Bronchial epithelial cell (primary cell): ENCODE data around the gene PRIMA1. TPM values are rescaled to one million over a fixed set of nuclear protein-coding genes. Genes with fewer than 3 reads are reported as not detected.

Source experiments
- DNase-seq: peaks from one replicate; pipeline ENCODE4 v3.0.0-alpha.2; 2010; ENCODE audit warnings: low read depth
- FAIRE-seq: peaks from 2 replicates; lab custom pipeline; 2011; peaks lifted over from hg19 to GRCh38; lab: Jason Lieb, UNC
- H3K27me3 ChIP-seq: 2 replicates; pipeline ENCODE4 v1.5.1; 2011; ENCODE audit warnings: low read length; ENCODE audit not compliant: control insufficient read depth, insufficient read depth
- H3K36me3 ChIP-seq: 2 replicates; pipeline ENCODE4 v1.5.1; 2011; ENCODE audit warnings: low read length; ENCODE audit not compliant: control insufficient read depth, insufficient read depth
- H3K4me3 ChIP-seq: 2 replicates; pipeline ENCODE4 v1.5.1; 2011; ENCODE audit warnings: mild to moderate bottlenecking, low read depth, low read length, control low read depth
- total RNA-seq: library from RNA; depleted of rRNA; stranded (reverse); fragments of >200 nt; gene quantifications from 2 replicates; pipeline ENCODE4 v1.2.1, GENCODE V29; 2014
- TF ChIP-seq, protein P1 (sequence below): IDR thresholded peaks from 2 replicates; pipeline ENCODE4 v1.5.1; 2011; ENCODE audit warnings: mild to moderate bottlenecking, moderate library complexity, low read length, control low read depth, inconsistent platforms; ENCODE audit not compliant: insufficient read depth, severe bottlenecking

Gene PRIMA1
- total RNA-seq, 1 donor from 2014 or later = not detected

DNA sequence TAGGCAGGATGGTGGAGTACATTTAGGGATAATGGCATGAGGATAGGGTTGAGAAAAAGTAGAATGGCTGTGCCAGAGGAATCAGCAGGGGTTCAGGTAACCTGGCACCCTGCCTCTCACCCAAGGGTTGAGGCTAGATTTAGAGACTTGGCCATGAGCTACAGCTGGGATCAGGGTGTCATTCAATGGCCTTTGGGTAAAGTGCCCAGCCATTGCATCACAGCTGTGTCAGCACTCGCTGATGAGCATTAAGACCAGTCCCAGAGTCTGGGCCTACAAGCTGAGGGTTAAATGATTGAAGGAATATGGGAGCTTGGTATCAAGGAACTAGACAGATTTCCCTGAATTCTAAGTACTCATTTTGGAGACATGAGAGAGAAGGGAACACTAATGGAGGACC is 113.9 kb downstream of the PRIMA1 start:
- Histone ChIP-seq H3K4me3 (no peak overlapping the region), H3K27me3 (no peaks in the 10 kb centered on the region), H3K36me3 (no peaks in the 10 kb centered on the region)
- DNase-seq (no peak), FAIRE-seq (peak; percentile 47)
- TF ChIP-seq, protein P1, sequence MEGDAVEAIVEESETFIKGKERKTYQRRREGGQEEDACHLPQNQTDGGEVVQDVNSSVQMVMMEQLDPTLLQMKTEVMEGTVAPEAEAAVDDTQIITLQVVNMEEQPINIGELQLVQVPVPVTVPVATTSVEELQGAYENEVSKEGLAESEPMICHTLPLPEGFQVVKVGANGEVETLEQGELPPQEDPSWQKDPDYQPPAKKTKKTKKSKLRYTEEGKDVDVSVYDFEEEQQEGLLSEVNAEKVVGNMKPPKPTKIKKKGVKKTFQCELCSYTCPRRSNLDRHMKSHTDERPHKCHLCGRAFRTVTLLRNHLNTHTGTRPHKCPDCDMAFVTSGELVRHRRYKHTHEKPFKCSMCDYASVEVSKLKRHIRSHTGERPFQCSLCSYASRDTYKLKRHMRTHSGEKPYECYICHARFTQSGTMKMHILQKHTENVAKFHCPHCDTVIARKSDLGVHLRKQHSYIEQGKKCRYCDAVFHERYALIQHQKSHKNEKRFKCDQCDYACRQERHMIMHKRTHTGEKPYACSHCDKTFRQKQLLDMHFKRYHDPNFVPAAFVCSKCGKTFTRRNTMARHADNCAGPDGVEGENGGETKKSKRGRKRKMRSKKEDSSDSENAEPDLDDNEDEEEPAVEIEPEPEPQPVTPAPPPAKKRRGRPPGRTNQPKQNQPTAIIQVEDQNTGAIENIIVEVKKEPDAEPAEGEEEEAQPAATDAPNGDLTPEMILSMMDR = no peak

DNA sequence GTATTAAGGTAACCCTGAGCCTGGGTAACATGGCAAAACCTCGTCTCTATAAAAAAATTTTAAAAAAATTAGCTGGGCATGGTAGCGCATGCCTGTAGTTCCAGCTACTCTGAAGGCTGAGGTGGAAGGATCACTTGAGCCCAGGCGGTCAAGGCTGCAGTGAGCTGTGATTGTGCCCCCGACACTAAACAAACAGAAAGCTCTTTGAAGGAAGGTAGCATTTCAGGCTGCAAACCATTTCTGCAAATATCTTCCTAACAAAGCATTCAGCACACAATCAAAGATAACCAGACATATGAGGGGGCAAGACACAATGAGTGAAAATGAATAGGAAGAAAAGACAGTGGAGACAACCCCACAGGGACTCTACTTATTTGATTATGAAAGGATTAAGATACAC is 118.7 kb downstream of the PRIMA1 start:
- FAIRE-seq (no peak), DNase-seq (no peak)
- Histone ChIP-seq H3K27me3 (no peaks in the 10 kb centered on the region), H3K36me3 (no peaks in the 10 kb centered on the region), H3K4me3 (no peak overlapping the region)
- TF ChIP-seq, protein P1 = no peak

Other genes starting within 250 kb of the PRIMA1 start
- gene FAM181A, start 138.9 kb upstream of the PRIMA1 start, total RNA-seq = not detected in 2 replicates
- gene ASB2, start 188.1 kb upstream of the PRIMA1 start, total RNA-seq = 0.13 and 0.26 TPM in 2 replicates
- not detected in 2 replicates for gene CCDC197, start 208.8 kb upstream of the PRIMA1 start, total RNA-seq
- 1.3 and 2.6 TPM in 2 replicates for gene OTUB2, start 237.9 kb upstream of the PRIMA1 start, total RNA-seq